Liver (tissue), 9 donors: Measurements from ENCODE around the gene WFIKKN1. TPM values are rescaled to one million over a fixed set of nuclear protein-coding genes. Genes with fewer than 3 reads are reported as not detected.

ENCODE experiments used
- DNase-seq: peaks from one replicate; pipeline ENCODE4 v3.0.0-alpha.2; 2017; ENCODE audit warnings: low spot score
- H3K27ac ChIP-seq, 2 donors: one replicate each; pipeline ENCODE4 v1.7.0; 2013; ENCODE audit warnings: inconsistent platforms in 2 of 2, low read length in 2 of 2, control low read depth in 1 of 2, low read depth in 1 of 2, mild to moderate bottlenecking in 1 of 2
- H3K27me3 ChIP-seq, 4 donors: one replicate each; pipeline versions ENCODE4 v1.6.1 to v1.7.0; 2013; ENCODE audit warnings: low read length in 3 of 4, inconsistent platforms in 1 of 4, mild to moderate bottlenecking in 1 of 4, moderate library complexity in 1 of 4; ENCODE audit not compliant: control insufficient read depth in 4 of 4, insufficient read depth in 4 of 4
- H3K36me3 ChIP-seq, 4 donors: one replicate each; pipeline versions ENCODE4 v1.6.1 to v1.7.0; 2013; ENCODE audit warnings: low read length in 3 of 4, mild to moderate bottlenecking in 3 of 4, low read depth in 1 of 4, moderate library complexity in 1 of 4; ENCODE audit not compliant: control insufficient read depth in 4 of 4, insufficient read depth in 3 of 4
- H3K4me1 ChIP-seq, 4 donors: one replicate each; pipeline versions ENCODE4 v1.6.1 to v1.7.0; 2013; ENCODE audit warnings: low read length in 3 of 4, mild to moderate bottlenecking in 3 of 4, moderate library complexity in 1 of 4; ENCODE audit not compliant: control insufficient read depth in 4 of 4, insufficient read depth in 4 of 4
- H3K4me3 ChIP-seq, 3 donors: one replicate each; pipeline versions ENCODE4 v1.6.1 to v1.7.0; 2013; ENCODE audit warnings: low read length in 3 of 3, control low read depth in 1 of 3, low read depth in 1 of 3, mild to moderate bottlenecking in 1 of 3
- H3K9ac ChIP-seq, 2 donors: one replicate each; pipeline ENCODE4 v1.7.0; 2013; ENCODE audit warnings: low read length in 2 of 2, mild to moderate bottlenecking in 2 of 2, moderate library complexity in 2 of 2, control low read depth in 1 of 2, low read depth in 1 of 2
- H3K9me3 ChIP-seq, 4 donors: one replicate each; pipeline versions ENCODE4 v1.6.1 to v1.7.0; 2013; ENCODE audit warnings: low read length in 3 of 4; ENCODE audit not compliant: control insufficient read depth in 4 of 4
- EGR1 ChIP-seq, 2 donors: IDR thresholded peaks; 2 replicates each; pipeline ENCODE4 v1.6.1; 2016 to 2018; ENCODE audit warnings: antibody characterized with exemption in 2 of 2, low read depth in 2 of 2
- GABPA ChIP-seq, 2 donors: IDR thresholded peaks in 1 of 2; conservative IDR thresholded peaks in 1 of 2; 2 replicates each; pipeline ENCODE4 v1.6.1; 2016; ENCODE audit warnings: antibody characterized with exemption in 2 of 2, mild to moderate bottlenecking in 1 of 2, moderate library complexity in 1 of 2
- HNF4G ChIP-seq: IDR thresholded peaks from 2 replicates; pipeline ENCODE4 v1.6.1; 2016; ENCODE audit warnings: antibody characterized with exemption
- JUND ChIP-seq, 2 donors: IDR thresholded peaks; 2 replicates each; pipeline ENCODE4 v1.6.1; 2016; ENCODE audit warnings: antibody characterized with exemption in 2 of 2
- NR2F2 ChIP-seq: IDR thresholded peaks from 2 replicates; pipeline ENCODE4 v1.6.1; 2016; ENCODE audit warnings: antibody characterized with exemption
- RAD21 ChIP-seq, 2 donors: IDR thresholded peaks; 2 replicates each; pipeline ENCODE4 v1.6.1; 2016; ENCODE audit warnings: antibody characterized with exemption in 2 of 2, mild to moderate bottlenecking in 2 of 2
- RXRA ChIP-seq, 2 donors: IDR thresholded peaks; 2 replicates each; pipeline ENCODE4 v1.6.1; 2017 to 2018; ENCODE audit warnings: antibody characterized with exemption in 2 of 2, mild to moderate bottlenecking in 1 of 2
- SP1 ChIP-seq: IDR thresholded peaks from 2 replicates; pipeline ENCODE4 v1.6.1; 2018; ENCODE audit warnings: antibody characterized with exemption, mild to moderate bottlenecking
- TAF1 ChIP-seq: conservative IDR thresholded peaks from 2 replicates; pipeline ENCODE4 v1.6.1; 2016; ENCODE audit warnings: antibody characterized with exemption, mild to moderate bottlenecking
- YY1 ChIP-seq: IDR thresholded peaks from 2 replicates; pipeline ENCODE4 v1.6.1; 2016; ENCODE audit warnings: antibody characterized with exemption, mild to moderate bottlenecking
- WGBS: extraction: QIAGEN DNeasy Blood & Tissue Kit; methylation state at CpG from one replicate; pipeline ENCODE4 v1.1.7; 2013; 5-methylcytosine and 5-hydroxymethylcytosine counted together
- polyA plus RNA-seq, 2 donors: library from polyadenylated mRNA; stranded (reverse) in 1 of 2; unstranded in 1 of 2; fragments of 200-250 nt in 1 of 2; fragments of >200 nt in 1 of 2; fragmentation: Nextera tagmentation in 1 of 2; extraction: Ambion mirVana in 1 of 2; gene quantifications; one replicate each; pipeline versions ENCODE4 v1.2.1 to v1.2.3, GENCODE V29; 2013 to 2015
- total RNA-seq, 2 donors: library from RNA; depleted of rRNA; stranded (reverse); fragments of >200 nt; gene quantifications; one replicate each; pipeline ENCODE4 v1.2.3, GENCODE V29; 2014
- TF ChIP-seq, protein P1 (sequence below): fragments of 150-350 bp; IDR thresholded peaks from 2 replicates; pipeline ENCODE4 v1.5.1; 2017; ENCODE audit warnings: improper control_type of control experiment, low read depth, low read length; ENCODE audit not compliant: missing input control
- TF ChIP-seq, protein P2 (sequence below): IDR thresholded peaks from 2 replicates; pipeline ENCODE4 v1.6.1; 2016; ENCODE audit warnings: antibody characterized with exemption, mild to moderate bottlenecking
- TF ChIP-seq, protein P3 (sequence below): IDR thresholded peaks from 2 replicates; pipeline ENCODE4 v1.6.1; 2016; ENCODE audit warnings: antibody characterized with exemption
- TF ChIP-seq, protein P4 (sequence below): IDR thresholded peaks from 2 replicates; pipeline ENCODE4 v1.6.1; 2016; ENCODE audit warnings: antibody characterized with exemption
- TF ChIP-seq, protein P5 (sequence below): IDR thresholded peaks from 2 replicates; pipeline ENCODE4 v1.6.1; 2016; ENCODE audit warnings: antibody characterized with exemption
- donor health status: healthy.
- donor health status: healthy.
- donor health status: healthy.
- donor health status: healthy.
- donor health status: healthy.

The WFIKKN1 gene
- total and polyA plus RNA-seq, 4 donors, result 0.19 to 1.2 (median 0.46) TPM

DNA sequence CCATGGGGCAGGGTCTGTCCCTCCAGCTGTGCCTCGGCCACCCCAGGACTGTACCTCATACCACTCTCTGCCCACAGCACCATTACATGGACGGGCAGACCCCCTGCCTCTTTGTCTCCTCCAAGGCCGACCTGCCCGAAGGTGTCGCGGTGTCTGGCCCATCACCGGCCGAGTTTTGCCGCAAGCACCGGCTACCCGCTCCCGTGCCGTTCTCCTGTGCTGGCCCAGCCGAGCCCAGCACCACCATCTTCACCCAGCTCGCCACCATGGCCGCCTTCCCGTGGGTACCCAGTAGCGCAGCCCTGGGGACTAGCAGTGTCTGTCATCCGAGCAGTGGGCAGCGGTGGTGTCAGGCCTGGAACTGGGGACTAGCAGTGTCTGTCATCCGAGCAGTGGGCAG lies 42.1 kb downstream of the WFIKKN1 start (continued):
- TF ChIP-seq, protein P1, sequence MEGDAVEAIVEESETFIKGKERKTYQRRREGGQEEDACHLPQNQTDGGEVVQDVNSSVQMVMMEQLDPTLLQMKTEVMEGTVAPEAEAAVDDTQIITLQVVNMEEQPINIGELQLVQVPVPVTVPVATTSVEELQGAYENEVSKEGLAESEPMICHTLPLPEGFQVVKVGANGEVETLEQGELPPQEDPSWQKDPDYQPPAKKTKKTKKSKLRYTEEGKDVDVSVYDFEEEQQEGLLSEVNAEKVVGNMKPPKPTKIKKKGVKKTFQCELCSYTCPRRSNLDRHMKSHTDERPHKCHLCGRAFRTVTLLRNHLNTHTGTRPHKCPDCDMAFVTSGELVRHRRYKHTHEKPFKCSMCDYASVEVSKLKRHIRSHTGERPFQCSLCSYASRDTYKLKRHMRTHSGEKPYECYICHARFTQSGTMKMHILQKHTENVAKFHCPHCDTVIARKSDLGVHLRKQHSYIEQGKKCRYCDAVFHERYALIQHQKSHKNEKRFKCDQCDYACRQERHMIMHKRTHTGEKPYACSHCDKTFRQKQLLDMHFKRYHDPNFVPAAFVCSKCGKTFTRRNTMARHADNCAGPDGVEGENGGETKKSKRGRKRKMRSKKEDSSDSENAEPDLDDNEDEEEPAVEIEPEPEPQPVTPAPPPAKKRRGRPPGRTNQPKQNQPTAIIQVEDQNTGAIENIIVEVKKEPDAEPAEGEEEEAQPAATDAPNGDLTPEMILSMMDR, result no peak
- TF ChIP-seq HNF4G, result no peak
- TF ChIP-seq TAF1, result no peak
- TF ChIP-seq NR2F2, result no peak

DNA sequence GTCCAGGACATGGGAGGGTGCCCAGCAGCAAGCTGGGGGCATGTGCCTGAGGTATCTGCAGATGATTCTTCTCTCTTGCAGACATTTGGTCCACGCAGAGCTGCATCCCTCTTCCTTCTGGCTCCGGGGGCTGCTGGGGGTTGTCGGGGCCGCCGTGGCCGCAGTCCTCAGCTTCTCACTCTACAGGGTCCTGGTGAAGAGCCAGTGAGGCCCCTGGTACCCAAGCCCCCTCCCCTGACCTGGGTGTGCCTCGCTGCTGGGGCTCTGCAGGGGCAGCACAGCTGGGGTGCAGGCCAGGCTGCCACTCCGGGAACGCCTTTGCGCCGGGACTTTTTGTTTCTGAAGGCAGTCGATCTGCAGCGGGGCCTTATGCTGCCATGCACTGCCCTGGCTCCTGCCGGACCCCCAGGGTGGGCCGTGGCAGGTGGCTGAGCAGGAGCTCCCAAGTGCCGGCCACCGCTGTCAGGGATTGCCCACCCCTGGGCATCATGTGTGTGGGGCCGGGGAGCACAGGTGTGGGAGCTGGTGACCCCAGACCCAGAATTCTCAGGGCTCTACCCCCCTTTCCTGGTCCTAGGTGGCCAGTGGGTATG lies 42.7 kb downstream of the WFIKKN1 start:
- 96% methylated on average over 18 of the region's 18 CpGs for WGBS
- Histone ChIP-seq H3K36me3 (peaks cover 5 to 37% (median 19%) of the 10 kb centered on the region in 4 donors), H3K9me3 (no peaks in the 10 kb centered on the region), H3K27me3 (no peaks in the 10 kb centered on the region), H3K9ac (no peak overlapping the region), H3K4me1 (peaks cover 9 to 27% (median 15%) of the 10 kb centered on the region in 4 donors), H3K4me3 (no peak overlapping the region), H3K27ac (no peak overlapping the region)
- TF ChIP-seq RAD21 (IDR thresholded peaks at IDR 0.05), result no peak
- TF ChIP-seq TAF1, result no peak
- TF ChIP-seq, protein P2, sequence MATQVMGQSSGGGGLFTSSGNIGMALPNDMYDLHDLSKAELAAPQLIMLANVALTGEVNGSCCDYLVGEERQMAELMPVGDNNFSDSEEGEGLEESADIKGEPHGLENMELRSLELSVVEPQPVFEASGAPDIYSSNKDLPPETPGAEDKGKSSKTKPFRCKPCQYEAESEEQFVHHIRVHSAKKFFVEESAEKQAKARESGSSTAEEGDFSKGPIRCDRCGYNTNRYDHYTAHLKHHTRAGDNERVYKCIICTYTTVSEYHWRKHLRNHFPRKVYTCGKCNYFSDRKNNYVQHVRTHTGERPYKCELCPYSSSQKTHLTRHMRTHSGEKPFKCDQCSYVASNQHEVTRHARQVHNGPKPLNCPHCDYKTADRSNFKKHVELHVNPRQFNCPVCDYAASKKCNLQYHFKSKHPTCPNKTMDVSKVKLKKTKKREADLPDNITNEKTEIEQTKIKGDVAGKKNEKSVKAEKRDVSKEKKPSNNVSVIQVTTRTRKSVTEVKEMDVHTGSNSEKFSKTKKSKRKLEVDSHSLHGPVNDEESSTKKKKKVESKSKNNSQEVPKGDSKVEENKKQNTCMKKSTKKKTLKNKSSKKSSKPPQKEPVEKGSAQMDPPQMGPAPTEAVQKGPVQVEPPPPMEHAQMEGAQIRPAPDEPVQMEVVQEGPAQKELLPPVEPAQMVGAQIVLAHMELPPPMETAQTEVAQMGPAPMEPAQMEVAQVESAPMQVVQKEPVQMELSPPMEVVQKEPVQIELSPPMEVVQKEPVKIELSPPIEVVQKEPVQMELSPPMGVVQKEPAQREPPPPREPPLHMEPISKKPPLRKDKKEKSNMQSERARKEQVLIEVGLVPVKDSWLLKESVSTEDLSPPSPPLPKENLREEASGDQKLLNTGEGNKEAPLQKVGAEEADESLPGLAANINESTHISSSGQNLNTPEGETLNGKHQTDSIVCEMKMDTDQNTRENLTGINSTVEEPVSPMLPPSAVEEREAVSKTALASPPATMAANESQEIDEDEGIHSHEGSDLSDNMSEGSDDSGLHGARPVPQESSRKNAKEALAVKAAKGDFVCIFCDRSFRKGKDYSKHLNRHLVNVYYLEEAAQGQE, result no peak
- TF ChIP-seq, protein P3, sequence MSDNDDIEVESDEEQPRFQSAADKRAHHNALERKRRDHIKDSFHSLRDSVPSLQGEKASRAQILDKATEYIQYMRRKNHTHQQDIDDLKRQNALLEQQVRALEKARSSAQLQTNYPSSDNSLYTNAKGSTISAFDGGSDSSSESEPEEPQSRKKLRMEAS, result no peak
- no peak for TF ChIP-seq EGR1 (IDR thresholded peaks at IDR 0.05; ENCODE audit: low read depth in 2 of 2)
- TF ChIP-seq, protein P4, sequence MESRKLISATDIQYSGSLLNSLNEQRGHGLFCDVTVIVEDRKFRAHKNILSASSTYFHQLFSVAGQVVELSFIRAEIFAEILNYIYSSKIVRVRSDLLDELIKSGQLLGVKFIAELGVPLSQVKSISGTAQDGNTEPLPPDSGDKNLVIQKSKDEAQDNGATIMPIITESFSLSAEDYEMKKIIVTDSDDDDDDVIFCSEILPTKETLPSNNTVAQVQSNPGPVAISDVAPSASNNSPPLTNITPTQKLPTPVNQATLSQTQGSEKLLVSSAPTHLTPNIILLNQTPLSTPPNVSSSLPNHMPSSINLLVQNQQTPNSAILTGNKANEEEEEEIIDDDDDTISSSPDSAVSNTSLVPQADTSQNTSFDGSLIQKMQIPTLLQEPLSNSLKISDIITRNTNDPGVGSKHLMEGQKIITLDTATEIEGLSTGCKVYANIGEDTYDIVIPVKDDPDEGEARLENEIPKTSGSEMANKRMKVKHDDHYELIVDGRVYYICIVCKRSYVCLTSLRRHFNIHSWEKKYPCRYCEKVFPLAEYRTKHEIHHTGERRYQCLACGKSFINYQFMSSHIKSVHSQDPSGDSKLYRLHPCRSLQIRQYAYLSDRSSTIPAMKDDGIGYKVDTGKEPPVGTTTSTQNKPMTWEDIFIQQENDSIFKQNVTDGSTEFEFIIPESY, result no peak
- TF ChIP-seq NR2F2, result no peak
- no peak for TF ChIP-seq SP1
- no peak for TF ChIP-seq RXRA (IDR thresholded peaks at IDR 0.05)
- no peak for TF ChIP-seq GABPA (IDR thresholded peaks at IDR 0.05 in 1 of 2, conservative IDR thresholded peaks at IDR 0.05 in 1 of 2)
- TF ChIP-seq YY1, result no peak
- no peak for TF ChIP-seq JUND (IDR thresholded peaks at IDR 0.05)
- TF ChIP-seq HNF4G, result no peak
- TF ChIP-seq, protein P5, sequence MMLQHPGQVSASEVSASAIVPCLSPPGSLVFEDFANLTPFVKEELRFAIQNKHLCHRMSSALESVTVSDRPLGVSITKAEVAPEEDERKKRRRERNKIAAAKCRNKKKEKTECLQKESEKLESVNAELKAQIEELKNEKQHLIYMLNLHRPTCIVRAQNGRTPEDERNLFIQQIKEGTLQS, result no peak
- no peak for DNase-seq
